Right atrium auricular region (tissue), 2 donors: ENCODE data around the gene SLC12A5. TPM values are rescaled to one million over a fixed set of nuclear protein-coding genes. Genes with fewer than 3 reads are reported as not detected.

Source experiments
- DNase-seq: peaks from one replicate; pipeline ENCODE4 v3.0.0-alpha.2; 2019; ENCODE audit warnings: low spot score
- H3K27ac ChIP-seq, 2 donors: fragments of 200-600 bp; sonication (generic); 1 replicate in 1 of 2; 2 replicates in 1 of 2; pipeline ENCODE4 v1.5.1; 2016 to 2019
- H3K27me3 ChIP-seq, 2 donors: fragments of 200-600 bp; sonication (generic); one replicate each; pipeline versions ENCODE4 v1.5.1 to v1.6.0; 2017 to 2019
- H3K36me3 ChIP-seq: fragments of 200-600 bp; sonication (generic); one replicate; pipeline ENCODE4 v1.5.1; 2016
- H3K4me1 ChIP-seq, 2 donors: fragments of 200-600 bp; sonication (generic); one replicate each; pipeline versions ENCODE4 v1.5.1 to v1.6.0; 2017 to 2019
- H3K4me3 ChIP-seq, 2 donors: fragments of 200-600 bp; sonication (generic); 1 replicate in 1 of 2; 2 replicates in 1 of 2; pipeline ENCODE4 v1.5.1; 2017 to 2019; ENCODE audit warnings: mild to moderate bottlenecking in 1 of 2, moderate library complexity in 1 of 2
- H3K9me3 ChIP-seq, 2 donors: fragments of 200-600 bp; sonication (generic); one replicate each; pipeline ENCODE4 v1.5.1; 2019
- CTCF ChIP-seq, 2 donors: fragments of 200-600 bp; sonication (generic); IDR thresholded peaks; one replicate each; pipeline ENCODE4 v1.5.1; 2019; ENCODE audit warnings: antibody characterized with exemption in 2 of 2
- total RNA-seq, 2 donors: library from RNA; depleted of rRNA; stranded (reverse); fragments of >200 nt; gene quantifications; one replicate each; pipeline ENCODE4 v1.1.0, GENCODE V29; 2016

The SLC12A5 gene
- total RNA-seq, 2 donors from 2014 or later: not detected

DNA sequence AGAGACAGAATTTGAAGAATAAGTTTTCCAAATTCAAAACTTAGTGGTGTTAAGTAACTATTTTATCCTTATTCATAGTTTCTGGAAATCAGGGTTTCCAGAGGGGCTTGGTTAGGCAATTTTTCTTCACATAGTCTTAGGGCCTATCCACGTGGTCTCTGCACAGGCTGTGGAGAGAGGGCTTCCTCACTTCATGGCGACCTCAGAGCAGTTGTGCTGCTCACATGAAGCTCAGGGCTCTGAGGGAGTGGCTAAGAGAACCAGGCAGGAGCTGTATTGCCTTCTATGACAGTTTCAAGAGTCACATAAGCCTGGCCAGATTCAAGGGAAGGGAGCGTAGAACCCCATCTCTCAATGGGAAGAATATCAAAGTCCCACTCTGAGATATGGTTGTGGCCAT is 75.2 kb downstream of the SLC12A5 start:
- no peak for DNase-seq
- H3K4me3 ChIP-seq: no peak overlapping the region
- H3K4me1 ChIP-seq: no peaks in the 10 kb centered on the region
- H3K36me3 ChIP-seq: no peaks in the 10 kb centered on the region
- H3K9me3 ChIP-seq: no peaks in the 10 kb centered on the region
- H3K27ac ChIP-seq: no peak overlapping the region
- TF ChIP-seq CTCF (IDR thresholded peaks at IDR 0.05): no peak
- peaks cover 0 to 6% of the 10 kb centered on the region in 2 donors for H3K27me3 ChIP-seq

- no peak for TF ChIP-seq CTCF (IDR thresholded peaks at IDR 0.05)
- Histone ChIP-seq H3K4me1 (no peaks in the 10 kb centered on the region), H3K36me3 (no peaks in the 10 kb centered on the region), H3K27me3 (peaks cover 0 to 6% of the 10 kb centered on the region in 2 donors), H3K4me3 (no peak overlapping the region), H3K27ac (no peak overlapping the region), H3K9me3 (no peaks in the 10 kb centered on the region)
- no peak for DNase-seq
Observed at GRCh38 chr20:46107061-46107460, 78.0 kb downstream of the SLC12A5 start.

DNA sequence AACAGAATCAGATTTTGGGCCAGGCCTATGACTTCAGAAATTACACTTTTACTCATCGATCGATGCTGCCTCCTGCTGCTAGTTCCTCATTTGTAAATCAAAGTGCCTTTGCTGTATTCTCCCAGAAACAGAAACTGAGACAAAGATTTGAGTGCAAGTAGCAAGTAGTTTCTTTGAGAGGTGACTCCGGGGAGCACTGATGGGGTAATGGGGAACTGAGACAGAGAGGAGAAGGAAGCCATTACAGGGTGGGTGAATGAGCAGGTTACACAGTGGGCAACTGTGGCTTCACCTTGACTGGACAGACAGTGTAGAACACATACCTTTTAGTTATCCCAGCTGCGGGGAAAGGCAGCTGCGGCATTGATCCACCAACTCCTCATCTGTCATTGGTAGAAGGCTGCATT is 79.4 kb downstream of the SLC12A5 start:
- H3K4me3 ChIP-seq: no peak overlapping the region
- no peak overlapping the region for H3K27ac ChIP-seq
- H3K9me3 ChIP-seq: no peaks in the 10 kb centered on the region
- no peak for TF ChIP-seq CTCF (IDR thresholded peaks at IDR 0.05)
- peaks cover 0 to 6% of the 10 kb centered on the region in 2 donors for H3K27me3 ChIP-seq
- no peak for DNase-seq
- H3K4me1 ChIP-seq: no peaks in the 10 kb centered on the region
- H3K36me3 ChIP-seq: no peaks in the 10 kb centered on the region

- Histone ChIP-seq H3K36me3 (no peaks in the 10 kb centered on the region), H3K4me3 (no peak overlapping the region), H3K27ac (no peak overlapping the region), H3K27me3 (peaks cover 0 to 6% of the 10 kb centered on the region in 2 donors), H3K9me3 (no peaks in the 10 kb centered on the region), H3K4me1 (no peaks in the 10 kb centered on the region)
- DNase-seq: no peak
- TF ChIP-seq CTCF (IDR thresholded peaks at IDR 0.05): no peak
Observed at GRCh38 chr20:46108976-46109375, 80.0 kb downstream of the SLC12A5 start.

Other genes with a start within 250 kb of the SLC12A5 start
- gene WFDC3, start 237.3 kb upstream of the SLC12A5 start, total RNA-seq: under 1 TPM in 1 of 2 donors, not detected in 1; 0.75 TPM
- 10 to 100 TPM; 13.2 to 21.6 TPM for gene DNTTIP1, start 237.3 kb upstream of the SLC12A5 start, total RNA-seq
- 1 to 10 TPM; 1.4 to 4.9 TPM for gene UBE2C, start 216.6 kb upstream of the SLC12A5 start, total RNA-seq
- gene TNNC2, start 201.9 kb upstream of the SLC12A5 start, total RNA-seq: under 1 TPM in 1 of 2 donors, not detected in 1; 0.51 TPM
- gene SNX21, start 195.4 kb upstream of the SLC12A5 start, total RNA-seq: 10 to 100 TPM; 43.5 to 54.7 TPM
- gene ACOT8, start 171.8 kb upstream of the SLC12A5 start, total RNA-seq: 10 to 100 TPM; 39.9 to 40.9 TPM
- gene ZSWIM3, start 171.6 kb upstream of the SLC12A5 start, total RNA-seq: 1 to 10 TPM; 2.4 to 3.7 TPM
- gene ZSWIM1, start 148.0 kb upstream of the SLC12A5 start, total RNA-seq: 10 to 100 TPM in 1 of 2 donors, 1 to 10 TPM in 1; 9.8 to 13.8 TPM
- gene SPATA25, start 141.6 kb upstream of the SLC12A5 start, total RNA-seq: 1 to 10 TPM; 1.1 to 1.4 TPM
- 1 to 10 TPM; 8.7 to 8.8 TPM for gene NEURL2, start 138.0 kb upstream of the SLC12A5 start, total RNA-seq
- gene CTSA, start 137.9 kb upstream of the SLC12A5 start, total RNA-seq: 100 to 1,000 TPM in 1 of 2 donors, 10 to 100 TPM in 1; 83.8 to 116 TPM
- gene PLTP, start 117.1 kb upstream of the SLC12A5 start, total RNA-seq: 100 to 1,000 TPM in 1 of 2 donors, 10 to 100 TPM in 1; 53.6 to 221 TPM
- gene PCIF1, start 94.5 kb upstream of the SLC12A5 start, total RNA-seq: 10 to 100 TPM; 21.1 to 39.8 TPM
- 10 to 100 TPM in 1 of 2 donors, 1 to 10 TPM in 1; 6.6 to 12.1 TPM for gene ZNF335, start 57.0 kb upstream of the SLC12A5 start, total RNA-seq
- 1 to 10 TPM in 1 of 2 donors, under 1 TPM in 1; 0.82 to 1.8 TPM for gene MMP9, start 20.3 kb upstream of the SLC12A5 start, total RNA-seq
- 10 to 100 TPM; 17.8 to 23.3 TPM for gene NCOA5, start 60.7 kb downstream of the SLC12A5 start, total RNA-seq
- 10 to 100 TPM in 1 of 2 donors, 1 to 10 TPM in 1; 9.6 to 14.9 TPM for gene CD40, start 89.1 kb downstream of the SLC12A5 start, total RNA-seq